ENCODE results near the gene C22orf31. TPM values are rescaled to one million over a fixed set of nuclear protein-coding genes. Genes with fewer than 3 reads are reported as not detected.
"Not testable (repeated sequence)": the region's sequence is repeated elsewhere in the genome, so short reads cannot be mapped to it uniquely, and the experiment has no call there.

C22orf31 gene
- polyA plus RNA-seq, 3 donors: 0.34 TPM; not detected in 2

DNA sequence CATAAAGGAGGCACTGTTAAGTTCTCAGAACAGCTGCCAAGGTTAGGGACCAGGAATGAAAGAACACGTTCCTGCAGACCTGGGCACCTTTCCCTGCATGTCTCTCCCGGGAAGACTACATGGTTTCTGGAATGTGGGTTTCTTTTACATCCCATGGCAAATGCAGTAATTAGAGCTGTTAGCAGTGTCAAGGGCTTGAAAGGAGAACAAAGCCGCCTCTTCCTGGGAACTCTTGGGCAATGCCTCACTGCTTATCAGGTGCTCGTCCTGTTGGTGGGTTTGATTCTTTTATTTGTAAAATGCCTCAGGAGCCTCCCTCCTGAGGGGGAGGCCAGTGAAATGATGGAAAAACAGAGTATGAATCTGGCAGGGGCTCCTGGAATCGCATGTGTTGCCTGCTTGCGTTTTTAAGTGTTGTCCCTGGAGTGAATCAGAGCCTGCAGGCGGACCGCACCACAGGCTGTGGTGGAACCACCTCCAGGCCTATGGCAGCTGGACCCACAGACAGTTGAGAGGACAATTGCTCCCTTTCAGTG, 723 bp upstream of the C22orf31 start:
- WGBS, 3 donors: 58 to 69% (median 62%) methylated on average over 8 of the region's 8 CpGs
- H3K27ac ChIP-seq (ENCODE audit: low read depth, low read length): no peak overlapping the region

DNA sequence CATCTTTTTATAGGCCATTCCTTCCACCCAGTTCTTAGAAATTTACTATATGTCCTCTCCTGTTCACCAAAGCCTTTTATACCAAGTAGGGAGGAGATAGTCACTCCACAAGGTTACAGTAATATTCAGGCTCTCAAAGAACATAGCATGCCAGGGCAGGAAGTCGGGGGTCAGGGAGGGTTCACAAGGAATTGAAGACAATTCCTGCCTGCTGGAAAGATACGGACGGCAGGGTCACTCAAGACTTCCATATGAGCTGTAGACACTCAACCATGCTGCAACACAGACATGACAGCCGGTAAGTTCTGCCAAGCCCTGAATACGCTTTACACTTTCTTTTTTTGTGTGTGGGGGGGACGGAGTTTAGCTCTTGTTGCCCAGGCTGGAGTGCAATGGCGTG, 700 bp downstream of the C22orf31 start:
- no peak overlapping the region for H3K27ac ChIP-seq (ENCODE audit: low read depth, low read length)
- WGBS, 3 donors: 50 to 75% (median 54%) methylated on average over 7 of the region's 7 CpGs

DNA sequence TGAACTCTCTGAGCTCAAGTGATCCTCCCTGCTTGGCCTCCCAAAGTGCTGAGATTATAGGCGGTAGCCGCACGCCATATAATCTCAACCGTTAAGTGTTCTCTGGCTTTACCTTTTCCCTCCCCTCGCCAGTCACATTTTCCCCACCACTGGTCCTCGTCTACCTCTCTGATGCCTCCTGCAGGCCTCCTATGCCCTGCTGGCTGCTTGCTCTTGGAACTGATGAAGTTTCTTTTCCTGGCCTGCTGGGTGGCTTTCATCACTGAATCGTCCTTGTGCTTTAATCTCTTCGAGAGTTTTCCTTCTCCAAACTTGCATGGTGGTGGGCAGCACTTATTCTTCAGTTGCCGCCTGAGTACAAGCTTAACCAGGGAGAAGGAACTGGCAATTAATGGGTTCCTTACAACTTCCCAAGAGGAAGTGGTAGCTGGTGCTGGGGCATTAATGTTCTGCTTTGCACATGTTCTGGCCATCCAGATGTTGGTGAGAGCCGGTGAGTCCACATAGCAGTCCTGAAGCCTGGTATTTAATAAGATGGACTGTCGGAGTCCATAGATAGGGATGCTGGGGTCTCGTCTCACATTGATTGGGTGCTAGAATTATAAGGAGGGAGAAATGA, 1.3 kb downstream of the C22orf31 start:
- H3K27ac ChIP-seq (ENCODE audit: low read depth, low read length): no peak overlapping the region
- 74 to 86% (median 74%) methylated on average over 12 of the region's 12 CpGs for WGBS, 3 donors

DNA sequence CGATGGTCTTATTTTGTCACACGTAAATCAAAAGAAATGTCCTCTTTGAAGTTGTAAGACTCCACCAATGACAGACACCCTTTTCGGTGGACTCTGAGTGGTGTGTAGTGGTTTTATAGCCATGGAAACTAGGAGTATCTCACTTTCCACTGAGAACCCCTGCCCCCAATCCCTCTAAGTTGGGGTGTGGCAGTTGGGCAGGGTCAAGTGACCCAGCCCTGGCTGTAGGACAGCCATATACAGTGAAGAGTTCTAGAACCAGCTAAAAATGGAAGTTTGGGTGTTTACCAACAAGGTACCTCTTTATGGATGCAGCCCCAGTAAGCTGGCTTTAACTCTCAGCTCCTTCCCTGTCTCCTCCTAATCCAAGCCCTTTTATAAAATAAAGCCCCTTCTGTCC, 5.2 kb downstream of the C22orf31 start:
- 94 to 99% (median 95%) methylated on average over 3 of the region's 3 CpGs for WGBS, 3 donors

DNA sequence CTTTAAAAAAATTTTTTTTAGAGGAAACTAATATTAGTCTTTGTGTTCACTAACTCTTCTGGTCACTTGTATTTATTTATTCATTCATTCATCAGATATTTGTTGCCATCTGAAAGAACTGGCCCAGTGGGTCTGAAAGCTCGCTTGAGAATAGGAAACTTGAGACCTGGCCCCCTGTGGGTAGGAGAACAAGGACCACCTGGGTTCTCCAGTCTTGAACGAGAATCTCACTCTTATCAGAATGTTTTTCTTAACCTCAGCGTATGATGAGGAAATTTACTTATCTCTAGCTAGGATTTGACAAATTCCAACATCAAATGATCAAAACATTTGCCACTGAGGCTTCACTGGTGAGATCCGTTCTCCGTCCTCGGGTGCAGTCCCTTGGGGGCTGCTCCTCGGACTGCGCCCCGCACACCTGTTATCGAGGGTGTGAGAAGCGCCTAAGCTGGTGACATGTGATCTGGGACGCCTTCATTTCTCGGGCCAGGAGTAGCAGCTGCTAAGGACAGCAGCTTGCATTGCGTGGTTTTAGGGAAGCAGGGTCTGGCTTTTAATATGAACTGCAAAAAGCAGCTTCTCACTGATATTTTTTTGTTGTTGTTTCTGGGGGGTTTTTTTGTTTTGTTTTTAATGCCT, 6.3 kb downstream of the C22orf31 start:
- WGBS, 3 donors: 81 to 83% (median 81%) methylated on average over 14 of the region's 14 CpGs
- H3K27ac ChIP-seq (ENCODE audit: low read depth, low read length): no peak overlapping the region

More for the DNA sequence above, 5.2 kb downstream of the C22orf31 start:
- H3K27ac ChIP-seq (ENCODE audit: low read depth, low read length): no peak overlapping the region

DNA sequence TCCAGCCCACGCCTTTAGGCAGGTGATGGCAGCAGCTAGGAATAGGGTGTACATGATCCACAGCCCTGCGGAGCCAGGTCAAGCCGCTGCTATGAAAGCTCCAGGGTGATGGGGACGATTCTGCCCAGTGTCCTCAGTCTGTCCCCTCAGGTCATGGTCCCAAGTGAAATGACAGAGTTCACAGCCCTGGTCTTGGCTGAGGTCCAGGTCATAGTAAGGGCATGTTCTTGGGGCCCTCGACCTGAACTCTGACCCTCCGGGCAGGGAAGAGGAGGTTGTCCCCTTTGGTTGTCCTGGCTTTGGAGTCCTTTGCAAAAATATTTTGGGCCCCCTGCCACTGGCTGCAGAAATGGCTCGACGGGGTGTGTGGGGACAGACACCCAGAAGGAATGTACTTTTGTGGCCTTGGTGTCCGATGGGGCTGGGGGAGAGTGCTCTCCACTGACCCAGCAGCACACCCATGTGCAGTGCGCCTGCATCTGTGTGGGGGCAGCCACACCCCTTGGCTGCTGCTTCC, 7.3 kb downstream of the C22orf31 start:
- 77 to 82% (median 78%) methylated on average over 10 of the region's 10 CpGs for WGBS, 3 donors
- no peak overlapping the region for H3K27ac ChIP-seq (ENCODE audit: low read depth, low read length)

DNA sequence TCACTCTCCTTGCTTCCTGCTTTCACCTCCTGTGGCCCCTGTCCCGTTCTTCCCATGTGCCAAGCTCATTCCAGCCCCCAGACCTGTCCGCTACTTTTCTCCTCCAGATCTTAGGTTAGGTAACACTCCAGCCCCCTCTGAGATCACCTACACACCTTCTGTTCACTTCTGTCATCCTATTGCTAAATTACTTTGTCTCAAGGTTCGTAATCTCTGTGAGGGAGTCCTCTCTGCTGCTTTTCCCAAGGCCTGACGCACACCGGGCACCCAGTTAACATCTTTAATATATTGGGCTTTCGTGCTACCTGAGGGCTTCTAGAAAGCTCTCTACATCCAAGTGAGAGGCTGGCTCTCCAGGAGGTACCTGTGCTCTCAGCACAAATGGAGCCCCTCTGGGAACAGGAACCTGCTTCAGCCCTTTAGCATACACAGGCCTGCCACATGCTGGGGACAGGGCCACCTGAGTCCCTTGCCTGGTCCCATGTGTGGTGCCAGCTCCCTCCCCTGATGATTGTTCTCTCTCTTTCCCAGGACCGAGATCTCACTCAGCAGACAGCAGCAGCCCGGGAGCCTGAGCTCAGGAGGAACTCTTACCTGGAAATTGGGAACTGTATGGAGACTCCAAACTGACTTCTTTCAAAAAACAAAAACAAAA, 8.5 kb downstream of the C22orf31 start:
- WGBS, 3 donors: 89 to 96% (median 92%) methylated on average over 8 of the region's 8 CpGs
- H3K27ac ChIP-seq (ENCODE audit: low read depth, low read length): no peak overlapping the region

DNA sequence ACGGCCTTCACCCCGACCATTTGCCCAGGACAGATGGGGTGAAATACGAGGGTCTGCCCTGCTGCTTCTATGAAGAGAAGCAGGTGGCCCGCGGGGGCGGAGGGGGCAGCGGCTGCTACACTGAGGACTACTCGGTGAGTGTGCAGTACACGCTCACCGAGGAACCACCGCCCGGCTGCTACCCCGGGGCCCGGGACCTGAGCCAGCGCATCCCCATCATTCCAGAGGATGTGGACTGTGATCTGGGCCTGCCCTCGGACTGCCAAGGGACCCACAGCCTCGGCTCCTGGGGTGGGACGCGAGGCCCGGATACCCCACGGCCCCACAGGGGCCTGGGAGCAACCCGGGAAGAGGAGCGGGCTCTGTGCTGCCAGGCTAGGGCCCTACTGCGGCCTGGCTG, 11.2 kb downstream of the C22orf31 start:
- H3K27ac ChIP-seq (ENCODE audit: low read depth, low read length): no peak overlapping the region
- WGBS, 3 donors: 92 to 95% (median 93%) methylated on average over 18 to 24 of the region's 24 CpGs

DNA sequence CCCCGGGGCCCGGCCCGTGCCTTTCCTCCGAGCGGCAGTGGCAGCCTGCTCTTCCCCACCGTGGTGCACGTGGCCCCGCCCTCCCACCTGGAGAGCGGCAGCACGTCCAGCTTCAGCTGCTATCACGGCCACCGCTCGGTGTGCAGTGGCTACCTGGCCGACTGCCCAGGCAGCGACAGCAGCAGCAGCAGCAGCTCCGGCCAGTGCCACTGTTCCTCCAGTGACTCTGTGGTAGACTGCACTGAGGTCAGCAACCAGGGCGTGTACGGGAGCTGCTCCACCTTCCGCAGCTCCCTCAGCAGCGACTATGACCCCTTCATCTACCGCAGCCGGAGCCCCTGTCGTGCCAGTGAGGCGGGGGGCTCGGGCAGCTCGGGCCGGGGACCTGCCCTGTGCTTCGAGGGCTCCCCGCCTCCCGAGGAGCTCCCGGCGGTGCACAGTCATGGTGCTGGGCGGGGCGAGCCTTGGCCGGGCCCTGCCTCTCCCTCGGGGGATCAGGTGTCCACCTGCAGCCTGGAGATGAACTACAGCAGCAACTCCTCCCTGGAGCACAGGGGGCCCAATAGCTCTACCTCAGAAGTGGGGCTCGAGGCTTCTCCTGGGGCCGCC, 11.9 kb downstream of the C22orf31 start:
- 87 to 95% (median 89%) methylated on average over 38 of the region's 38 CpGs for WGBS, 3 donors
- no peak overlapping the region for H3K27ac ChIP-seq (ENCODE audit: low read depth, low read length)

DNA sequence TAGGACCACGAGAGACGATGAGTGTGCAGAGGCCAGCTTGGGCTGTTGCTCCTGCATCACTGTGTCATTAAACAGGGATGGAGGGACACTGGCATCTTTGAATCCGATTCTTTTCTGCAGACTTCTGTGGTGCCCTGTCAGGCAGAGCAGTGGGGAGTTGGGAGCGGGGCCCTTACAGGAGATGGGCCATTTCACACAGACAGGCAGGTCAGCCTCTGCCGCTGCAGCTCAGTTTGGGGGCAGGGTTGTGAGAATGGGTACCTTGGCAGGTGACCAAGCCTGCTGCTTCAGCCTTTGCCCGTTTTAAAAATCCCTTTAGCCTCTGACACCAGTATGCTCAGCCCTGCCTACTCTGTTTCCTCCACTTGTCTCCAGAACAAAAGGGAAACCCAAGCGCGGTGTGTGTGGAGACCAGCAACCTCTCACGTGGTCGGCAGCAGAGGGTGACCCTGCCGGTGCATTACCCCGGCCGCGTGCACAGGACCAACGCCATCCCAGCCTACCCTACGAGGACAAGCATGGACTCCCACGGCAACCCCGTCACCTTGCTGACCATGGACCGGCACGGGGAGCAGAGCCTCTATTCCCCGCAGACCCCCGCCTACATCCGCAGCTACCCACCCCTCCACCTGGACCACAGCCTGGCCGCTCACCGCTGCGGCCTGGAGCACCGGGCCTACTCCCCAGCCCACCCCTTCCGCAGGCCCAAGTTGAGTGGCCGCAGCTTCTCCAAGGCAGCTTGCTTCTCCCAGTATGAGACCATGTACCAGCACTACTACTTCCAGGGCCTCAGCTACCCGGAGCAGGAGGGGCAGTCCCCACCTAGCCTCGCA, 12.6 kb downstream of the C22orf31 start:
- WGBS, 3 donors: 95 to 96% (median 96%) methylated on average over 25 to 31 of the region's 31 CpGs
- no peak overlapping the region for H3K27ac ChIP-seq (ENCODE audit: low read depth, low read length)

DNA sequence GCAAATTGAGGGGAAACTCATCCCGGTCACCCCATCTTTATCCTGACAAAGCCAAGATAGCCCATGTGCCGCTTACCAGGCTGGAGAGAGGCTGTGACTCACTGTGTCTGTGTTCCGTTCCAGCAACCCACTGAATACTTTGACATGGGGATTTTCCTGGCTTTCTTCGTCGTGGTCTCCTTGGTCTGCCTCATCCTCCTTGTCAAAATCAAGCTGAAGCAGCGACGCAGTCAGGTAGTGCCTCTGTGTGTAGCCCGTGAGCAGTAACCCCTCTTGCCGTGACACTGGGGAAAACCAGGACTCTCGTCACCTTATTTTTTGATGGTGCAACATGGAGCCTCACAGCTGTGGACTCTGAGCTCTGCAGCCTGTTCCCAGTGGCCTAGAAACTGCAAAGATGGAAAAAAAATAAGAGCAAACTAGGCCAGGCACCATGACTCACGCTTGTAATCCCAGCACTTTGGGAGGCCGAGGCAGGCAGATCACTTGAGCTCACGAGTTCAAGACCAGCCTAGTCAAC, 16.9 kb downstream of the C22orf31 start:
- no peak overlapping the region for H3K27ac ChIP-seq (ENCODE audit: low read depth, low read length)
- WGBS, 3 donors: 81 to 91% (median 85%) methylated on average over 13 of the region's 13 CpGs

DNA sequence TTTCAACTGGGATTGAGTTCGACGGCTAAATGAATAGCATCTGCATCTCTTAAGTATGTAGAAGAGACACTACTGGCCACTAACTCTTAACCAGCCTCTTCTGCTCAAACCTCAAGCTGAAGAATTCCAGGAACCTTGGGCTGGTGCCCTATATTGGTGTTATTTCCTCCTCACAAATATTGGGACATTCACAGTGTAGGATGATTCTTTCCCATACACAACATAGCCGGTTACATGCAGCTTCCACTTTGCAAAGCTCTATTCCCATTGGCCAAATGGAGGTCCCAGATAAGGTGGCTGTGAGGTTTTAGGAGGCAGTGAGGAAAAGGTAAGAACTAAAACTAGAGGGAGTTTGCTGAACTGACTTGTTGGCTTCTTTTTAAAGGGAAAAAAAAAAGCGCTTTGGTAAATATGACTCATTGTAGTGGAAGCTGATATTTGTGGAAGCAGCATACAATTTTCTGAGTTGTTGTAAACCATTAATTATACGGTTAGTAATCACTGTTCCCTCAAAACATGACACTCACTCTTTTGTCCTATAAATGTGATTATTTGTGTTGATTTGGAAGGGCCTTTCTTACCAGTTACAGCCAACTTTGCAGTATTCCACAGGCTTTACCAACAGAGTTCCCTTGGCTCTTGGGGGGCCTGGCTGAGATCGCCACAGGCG, 17.6 kb downstream of the C22orf31 start:
- WGBS, 3 donors: 76 to 91% (median 88%) methylated on average over 7 of the region's 7 CpGs

DNA sequence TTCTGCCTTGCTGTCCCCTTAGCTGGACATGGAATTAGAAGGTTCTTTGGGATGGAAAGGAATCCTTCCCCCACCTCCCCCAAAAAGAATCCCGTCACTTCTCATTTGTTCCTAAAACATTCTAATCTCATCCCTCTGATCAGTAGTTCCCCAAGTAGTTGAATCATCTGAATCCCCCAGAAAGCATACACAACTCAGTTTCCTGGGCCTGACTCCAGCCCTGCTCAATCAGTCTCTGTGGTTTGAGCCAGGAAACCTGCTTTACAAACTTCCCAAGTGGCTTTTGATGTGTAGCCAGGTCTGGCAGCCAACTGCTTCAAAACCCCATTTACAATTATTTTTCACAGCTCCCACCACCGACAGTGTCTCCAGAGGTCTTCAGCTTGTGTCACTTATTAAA, 20.2 kb downstream of the C22orf31 start:
- WGBS, 3 donors: 17 to 31% (median 27%) methylated on average over 2 of the region's 2 CpGs
- H3K27ac ChIP-seq (ENCODE audit: low read depth, low read length): no peak overlapping the region

More for the DNA sequence above, 17.6 kb downstream of the C22orf31 start:
- H3K27ac ChIP-seq (ENCODE audit: low read depth, low read length): no peak overlapping the region

DNA sequence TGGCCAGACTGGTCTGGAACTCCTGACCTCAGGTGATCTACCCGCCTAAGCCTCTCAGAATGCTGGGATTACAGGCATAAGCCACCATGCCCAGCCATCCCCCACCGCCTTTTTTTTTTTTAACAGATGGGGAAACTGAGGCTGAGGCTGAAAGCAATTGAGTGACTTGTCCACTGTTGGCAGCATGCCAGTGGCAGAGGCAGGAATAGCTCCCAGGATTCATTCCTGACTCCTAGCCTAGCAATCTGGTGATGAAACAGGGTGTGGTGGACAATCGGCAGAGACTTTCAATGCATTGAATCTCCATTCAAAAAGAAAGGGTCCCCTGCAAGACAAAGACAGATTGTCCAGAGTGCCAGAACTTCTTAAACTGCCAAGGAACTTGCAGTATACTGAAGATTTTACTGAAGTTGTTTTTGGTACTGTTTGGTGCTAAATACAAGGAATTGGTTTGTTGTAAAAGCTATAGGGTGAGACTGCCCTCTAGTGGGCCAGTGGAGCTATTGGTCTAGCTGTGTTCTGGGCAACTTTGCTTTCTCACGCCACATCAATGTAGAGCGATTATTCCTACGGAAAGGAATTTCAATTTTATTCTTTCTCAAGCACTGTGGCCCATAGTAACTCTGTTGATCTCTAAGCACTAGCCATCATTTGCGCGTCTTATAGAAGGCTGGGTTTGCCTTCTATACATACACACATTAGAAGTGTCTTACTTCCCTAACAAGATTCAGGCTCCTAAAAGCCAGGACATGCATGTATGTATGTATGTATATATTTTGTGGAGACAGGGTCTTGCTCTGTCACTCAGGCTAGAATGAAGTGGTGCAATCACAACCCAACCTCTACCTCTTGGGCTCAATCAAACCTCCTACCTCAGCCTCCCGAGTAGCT, 21.0 kb downstream of the C22orf31 start:
- no peak overlapping the region for H3K27ac ChIP-seq (ENCODE audit: low read depth, low read length)
- WGBS, 3 donors: 30 to 37% (median 36%) methylated on average over 9 of the region's 9 CpGs

DNA sequence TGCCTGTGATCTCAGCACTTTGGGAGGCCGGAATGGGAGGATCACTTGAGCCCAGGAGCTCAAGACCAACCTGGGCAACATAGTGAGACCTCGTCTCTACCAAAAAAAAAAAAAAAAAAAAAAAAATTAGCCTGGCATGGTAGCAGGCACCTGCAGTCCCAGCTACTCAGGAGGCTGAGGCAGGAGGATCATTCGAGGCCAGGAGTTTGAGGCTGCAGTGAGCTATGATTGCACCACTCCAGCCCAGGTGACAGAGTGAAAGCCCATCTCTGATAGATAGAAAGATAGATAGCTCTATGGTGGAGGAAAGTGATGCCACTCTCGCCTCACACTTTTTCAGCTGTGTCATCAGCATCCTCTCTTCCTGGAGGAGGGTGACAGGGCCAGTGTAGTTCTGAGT, 21.9 kb downstream of the C22orf31 start:
- not testable (repeated sequence) for H3K27ac ChIP-seq (ENCODE audit: low read depth, low read length)
- WGBS, 3 donors: 89 to 96% (median 93%) methylated on average over 4 of the region's 4 CpGs

DNA sequence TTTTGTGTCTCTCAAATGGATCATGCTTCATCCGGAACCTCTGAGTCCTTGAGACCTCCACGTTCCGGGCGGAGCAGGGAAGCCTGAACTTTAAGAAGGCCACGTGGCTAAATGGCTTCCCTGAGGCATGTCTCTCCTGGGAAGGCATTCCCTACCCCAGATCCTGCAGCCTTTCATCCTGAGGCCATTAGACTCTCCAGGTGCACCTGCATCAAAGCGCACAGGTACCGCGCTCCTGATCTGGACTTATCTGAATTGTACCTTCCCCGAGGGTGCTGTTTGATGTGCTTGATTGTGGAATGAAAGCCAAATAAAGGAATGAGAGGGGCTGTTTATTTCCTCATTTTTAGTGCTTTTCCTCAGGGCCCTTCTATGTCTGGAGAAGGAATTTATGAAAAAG, 22.5 kb downstream of the C22orf31 start:
- H3K27ac ChIP-seq (ENCODE audit: low read depth, low read length): no peak overlapping the region
- 68 to 88% (median 86%) methylated on average over 9 of the region's 9 CpGs for WGBS, 3 donors

Measured in adipose tissue (tissue), 3 donors.